Smooth muscle cell (in vitro differentiated cells): ENCODE data around the gene COL8A1. TPM values are rescaled to one million over a fixed set of nuclear protein-coding genes. Genes with fewer than 3 reads are reported as not detected.

Experiments used
- DNase-seq: peaks from one replicate; lab custom pipeline; 2025; ENCODE audit not compliant: unreplicated experiment; lab: John Stamatoyannopoulos, UW
- H2AFZ ChIP-seq: fragments of 200-600 bp; sonication (generic); 2 replicates; pipeline ENCODE4 v1.6.0; 2016; ENCODE audit warnings: antibody characterized with exemption, low read depth, mild to moderate bottlenecking
- H3F3A ChIP-seq: fragments of 200-600 bp; sonication (generic); 2 replicates; pipeline ENCODE4 v1.6.0; 2017; ENCODE audit warnings: antibody characterized with exemption, low read depth
- H3K27ac ChIP-seq: fragments of 200-600 bp; sonication (generic); 2 replicates; pipeline ENCODE4 v1.5.1; 2016; ENCODE audit warnings: low read depth, mild to moderate bottlenecking
- H3K27me3 ChIP-seq: fragments of 200-600 bp; sonication (generic); 2 replicates; pipeline ENCODE4 v1.6.1; 2016; ENCODE audit warnings: low read depth, mild to moderate bottlenecking
- H3K36me3 ChIP-seq: fragments of 200-600 bp; sonication (generic); 2 replicates; pipeline ENCODE4 v1.5.1; 2016; ENCODE audit warnings: low read depth
- H3K4me1 ChIP-seq: fragments of 200-600 bp; sonication (generic); 2 replicates; pipeline ENCODE4 v1.5.1; 2016; ENCODE audit warnings: low read depth
- H3K4me2 ChIP-seq: fragments of 200-600 bp; sonication (generic); 2 replicates; pipeline ENCODE4 v1.6.0; 2016; ENCODE audit warnings: mild to moderate bottlenecking
- H3K4me3 ChIP-seq: fragments of 200-600 bp; sonication (generic); 2 replicates; pipeline ENCODE4 v1.5.1; 2016; ENCODE audit warnings: mild to moderate bottlenecking
- H3K79me2 ChIP-seq: fragments of 200-600 bp; sonication (generic); 2 replicates; pipeline ENCODE4 v1.6.0; 2016; ENCODE audit warnings: low read depth, mild to moderate bottlenecking
- H3K9ac ChIP-seq: fragments of 200-600 bp; sonication (generic); 2 replicates; pipeline ENCODE4 v1.6.0; 2016; ENCODE audit warnings: low read depth
- H3K9me3 ChIP-seq: fragments of 200-600 bp; sonication (generic); replicated peaks from 2 replicates; pipeline ENCODE4 v1.5.1; 2016; ENCODE audit warnings: low read depth
- H4K20me1 ChIP-seq: fragments of 200-600 bp; sonication (generic); 2 replicates; pipeline ENCODE4 v1.6.0; 2016; ENCODE audit warnings: low read depth
- WGBS: methylation state at CpG from one replicate; pipeline ENCODE4 v1.1.7; 2016; ENCODE audit warnings: low lambda C conversion rate; 5-methylcytosine and 5-hydroxymethylcytosine counted together
- polyA plus RNA-seq: library from polyadenylated mRNA; unstranded; fragments of >200 nt; fragmentation: Nextera tagmentation; extraction: Ambion mirVana; gene quantifications from 2 replicates; pipeline ENCODE4 v1.2.1, GENCODE V29; 2016
- total RNA-seq: library from RNA; depleted of rRNA; stranded (reverse); fragments of >200 nt; gene quantifications from 2 replicates; pipeline ENCODE4 v1.2.3, GENCODE V29; 2014
- TF ChIP-seq, protein P1 (sequence below): fragments of 200-600 bp; sonication (generic); IDR thresholded peaks from 2 replicates; pipeline ENCODE4 v1.5.1; 2017; ENCODE audit warnings: borderline replicate concordance, mild to moderate bottlenecking, antibody characterized with exemption; ENCODE audit not compliant: insufficient read depth, poor library complexity, severe bottlenecking

COL8A1 gene
- total and polyA plus RNA-seq, 2 experiments from 2014 or later: 7.9 to 8.2 TPM

DNA sequence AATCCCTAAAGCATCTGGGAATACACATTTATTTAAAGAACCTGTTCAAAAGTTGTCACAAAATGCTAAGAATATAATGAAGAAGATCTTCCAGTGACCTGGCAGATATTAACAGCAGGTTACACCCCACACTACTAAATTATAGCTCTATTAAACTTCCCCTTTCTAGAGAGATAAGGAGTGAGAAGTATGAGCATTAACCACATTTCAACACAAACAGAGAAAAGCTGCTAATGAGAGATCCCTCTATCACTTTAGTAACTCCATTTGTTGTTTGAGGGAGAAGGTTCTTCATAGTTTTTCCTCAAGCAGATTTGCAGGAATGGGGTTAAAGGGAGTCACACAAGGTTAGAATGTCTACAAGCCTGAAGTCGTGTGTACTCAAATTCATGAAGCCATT, 3.6 kb downstream of the COL8A1 start:
- H3K79me2 ChIP-seq: no peaks in the 10 kb centered on the region
- WGBS: 71% methylated on average over 1 of the region's 1 CpG
- H3K9me3 ChIP-seq: no peaks in the 10 kb centered on the region
- no peaks in the 10 kb centered on the region for H4K20me1 ChIP-seq
- no peak overlapping the region for H2AFZ ChIP-seq
- no peak overlapping the region for H3K27ac ChIP-seq
- no peak overlapping the region for H3K4me2 ChIP-seq
- H3K4me3 ChIP-seq: no peak overlapping the region
- no peak for DNase-seq
- H3K27me3 ChIP-seq: peaks cover 23% of the 10 kb centered on the region
- H3K9ac ChIP-seq: no peak overlapping the region
- no peaks in the 10 kb centered on the region for H3K36me3 ChIP-seq
- H3F3A ChIP-seq: peaks cover 7% of the 10 kb centered on the region
- TF ChIP-seq, protein P1, sequence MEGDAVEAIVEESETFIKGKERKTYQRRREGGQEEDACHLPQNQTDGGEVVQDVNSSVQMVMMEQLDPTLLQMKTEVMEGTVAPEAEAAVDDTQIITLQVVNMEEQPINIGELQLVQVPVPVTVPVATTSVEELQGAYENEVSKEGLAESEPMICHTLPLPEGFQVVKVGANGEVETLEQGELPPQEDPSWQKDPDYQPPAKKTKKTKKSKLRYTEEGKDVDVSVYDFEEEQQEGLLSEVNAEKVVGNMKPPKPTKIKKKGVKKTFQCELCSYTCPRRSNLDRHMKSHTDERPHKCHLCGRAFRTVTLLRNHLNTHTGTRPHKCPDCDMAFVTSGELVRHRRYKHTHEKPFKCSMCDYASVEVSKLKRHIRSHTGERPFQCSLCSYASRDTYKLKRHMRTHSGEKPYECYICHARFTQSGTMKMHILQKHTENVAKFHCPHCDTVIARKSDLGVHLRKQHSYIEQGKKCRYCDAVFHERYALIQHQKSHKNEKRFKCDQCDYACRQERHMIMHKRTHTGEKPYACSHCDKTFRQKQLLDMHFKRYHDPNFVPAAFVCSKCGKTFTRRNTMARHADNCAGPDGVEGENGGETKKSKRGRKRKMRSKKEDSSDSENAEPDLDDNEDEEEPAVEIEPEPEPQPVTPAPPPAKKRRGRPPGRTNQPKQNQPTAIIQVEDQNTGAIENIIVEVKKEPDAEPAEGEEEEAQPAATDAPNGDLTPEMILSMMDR: no peak
- H3K4me1 ChIP-seq: peaks cover 6% of the 10 kb centered on the region

DNA sequence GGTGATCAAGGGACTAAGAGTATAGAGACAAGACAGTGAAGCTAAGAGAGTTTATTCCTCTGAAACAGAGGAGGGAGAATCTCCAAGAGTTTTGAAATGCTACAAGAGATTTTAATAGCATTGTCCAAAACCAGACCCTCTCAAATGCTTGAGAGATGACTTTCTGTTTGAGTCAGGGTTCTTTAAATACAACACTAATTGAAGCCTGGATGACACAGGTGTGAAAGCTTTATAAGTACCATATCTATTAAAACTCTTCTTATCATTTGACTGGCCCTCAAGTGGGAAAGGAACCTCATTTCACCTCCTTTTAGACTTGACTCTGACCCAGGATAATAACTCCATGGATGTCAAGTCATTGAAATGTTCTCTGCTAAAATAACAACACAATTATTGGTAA, 5.6 kb downstream of the COL8A1 start:
- no peaks in the 10 kb centered on the region for H3F3A ChIP-seq
- no peaks in the 10 kb centered on the region for H3K79me2 ChIP-seq
- no peak overlapping the region for H3K4me3 ChIP-seq
- DNase-seq: no peak
- H3K36me3 ChIP-seq: no peaks in the 10 kb centered on the region
- no peak overlapping the region for H3K9ac ChIP-seq
- peaks cover 23% of the 10 kb centered on the region for H3K27me3 ChIP-seq
- H4K20me1 ChIP-seq: no peaks in the 10 kb centered on the region
- H2AFZ ChIP-seq: no peak overlapping the region
- no peaks in the 10 kb centered on the region for H3K9me3 ChIP-seq
- H3K4me1 ChIP-seq: no peaks in the 10 kb centered on the region
- H3K27ac ChIP-seq: no peak overlapping the region
- no peak overlapping the region for H3K4me2 ChIP-seq
- TF ChIP-seq, protein P1: no peak

DNA sequence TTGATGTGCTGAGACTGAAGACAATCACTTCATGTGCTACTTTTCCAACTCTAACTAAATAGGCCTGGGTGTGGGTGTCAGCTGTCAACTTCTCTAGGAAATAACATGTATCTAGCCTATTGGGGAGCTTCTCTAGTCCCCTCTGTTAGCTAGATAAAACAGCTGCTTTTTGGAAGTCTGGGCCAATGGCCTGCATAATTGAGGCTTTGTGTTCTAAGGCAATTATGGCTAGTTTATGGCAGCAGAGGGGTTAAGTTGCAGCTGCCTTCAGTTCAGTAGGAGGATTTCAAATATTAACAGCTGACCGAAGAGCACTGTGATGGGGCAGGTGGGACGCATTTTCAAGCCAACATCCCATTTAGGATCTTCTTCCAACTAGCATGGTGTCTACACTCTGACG, 6.4 kb downstream of the COL8A1 start:
- H3K27ac ChIP-seq: no peak overlapping the region
- H3K9me3 ChIP-seq: no peaks in the 10 kb centered on the region
- H4K20me1 ChIP-seq: no peaks in the 10 kb centered on the region
- peaks cover 23% of the 10 kb centered on the region for H3K27me3 ChIP-seq
- H3K36me3 ChIP-seq: no peaks in the 10 kb centered on the region
- H3K4me3 ChIP-seq: no peak overlapping the region
- 93% methylated on average over 3 of the region's 3 CpGs for WGBS
- no peak for DNase-seq
- no peak overlapping the region for H3K4me2 ChIP-seq
- no peak overlapping the region for H3K9ac ChIP-seq
- TF ChIP-seq, protein P1: no peak
- H3F3A ChIP-seq: no peaks in the 10 kb centered on the region
- H2AFZ ChIP-seq: no peak overlapping the region
- H3K4me1 ChIP-seq: no peaks in the 10 kb centered on the region
- no peaks in the 10 kb centered on the region for H3K79me2 ChIP-seq

DNA sequence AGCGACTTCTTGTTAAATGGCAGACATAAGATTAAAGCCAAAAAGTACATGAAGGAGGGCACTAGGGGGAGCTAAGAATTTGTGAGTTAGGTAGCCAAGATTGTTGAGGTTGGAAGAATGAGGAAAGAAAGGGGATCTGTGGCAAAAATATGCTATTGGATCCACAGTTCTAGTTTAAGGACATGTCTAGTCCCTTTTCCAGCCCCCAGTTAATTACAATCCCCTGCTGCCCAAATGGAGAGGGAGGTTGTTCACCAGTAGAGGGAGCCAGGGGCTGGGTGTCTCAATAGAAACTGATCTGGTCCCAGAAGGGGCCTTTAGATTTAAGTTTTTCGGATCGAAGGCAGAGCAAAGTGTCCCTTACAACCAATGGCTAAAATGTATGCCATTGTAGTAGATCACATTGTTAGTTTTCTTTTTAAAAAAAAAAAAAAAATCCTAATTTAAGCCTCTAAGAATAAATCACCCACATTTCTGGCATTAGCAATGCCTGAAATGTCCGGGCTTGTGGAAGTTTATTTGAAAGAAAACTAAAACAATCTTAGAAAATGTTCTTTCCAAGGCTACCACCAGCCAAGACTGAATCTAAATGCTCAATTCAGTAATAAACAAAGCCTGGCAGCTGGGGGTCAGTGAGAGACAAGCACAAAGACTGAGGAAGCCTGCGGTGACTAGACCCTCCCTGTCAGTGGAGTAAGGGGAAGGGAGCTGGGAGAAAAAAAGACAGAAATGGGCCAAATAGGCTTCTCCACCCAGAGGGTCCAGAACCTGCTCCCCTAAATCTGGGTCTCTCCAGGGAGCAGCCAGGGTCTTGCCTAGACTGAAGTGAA, 7.1 kb downstream of the COL8A1 start:
- TF ChIP-seq, protein P1: peak; percentile 63
- no peaks in the 10 kb centered on the region for H3F3A ChIP-seq
- no peak overlapping the region for H2AFZ ChIP-seq
- H3K4me3 ChIP-seq: no peak overlapping the region
- H3K79me2 ChIP-seq: no peaks in the 10 kb centered on the region
- H3K36me3 ChIP-seq: no peaks in the 10 kb centered on the region
- 90% methylated on average over 5 of the region's 5 CpGs for WGBS
- H4K20me1 ChIP-seq: no peaks in the 10 kb centered on the region
- H3K9me3 ChIP-seq: no peaks in the 10 kb centered on the region
- H3K4me2 ChIP-seq: no peak overlapping the region
- H3K4me1 ChIP-seq: no peaks in the 10 kb centered on the region
- no peak overlapping the region for H3K27ac ChIP-seq
- no peak for DNase-seq
- no peak overlapping the region for H3K9ac ChIP-seq
- peaks cover 22% of the 10 kb centered on the region for H3K27me3 ChIP-seq
